NCI-H748 (cell line): ENCODE results near the gene CYFIP1.
A peak's percentile ranks its signal among the peaks of the same experiment; 100 is the strongest.

ENCODE experiments used
- DNase-seq: peaks from one replicate; lab custom pipeline; 2025; ENCODE audit not compliant: unreplicated experiment; lab: John Stamatoyannopoulos, UW

Gene CYFIP1

GRCh38 chr15:22871481-22872086 is 108.6 kb downstream of the CYFIP1 start:
- DNase-seq: no peak

DNA sequence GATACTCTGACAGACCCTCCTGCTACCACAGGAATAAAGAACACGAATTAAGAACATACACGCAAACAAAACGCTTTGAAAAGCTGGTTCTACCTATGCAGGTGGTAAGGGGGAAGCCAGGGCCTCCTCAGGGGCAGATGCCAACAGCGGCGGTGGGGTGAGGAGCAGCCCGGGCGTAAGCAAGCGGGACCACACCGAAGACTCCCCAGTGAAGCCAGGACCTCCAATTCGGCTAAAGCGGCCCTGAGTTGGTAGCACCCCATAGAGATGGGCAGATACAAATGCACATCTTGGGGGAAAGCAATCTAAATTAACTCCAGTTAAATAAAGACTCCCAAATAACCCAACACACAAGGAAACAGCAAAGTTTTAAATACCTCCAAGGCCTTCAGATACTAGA is 109.3 kb downstream of the CYFIP1 start:
- DNase-seq: no peak

DNA sequence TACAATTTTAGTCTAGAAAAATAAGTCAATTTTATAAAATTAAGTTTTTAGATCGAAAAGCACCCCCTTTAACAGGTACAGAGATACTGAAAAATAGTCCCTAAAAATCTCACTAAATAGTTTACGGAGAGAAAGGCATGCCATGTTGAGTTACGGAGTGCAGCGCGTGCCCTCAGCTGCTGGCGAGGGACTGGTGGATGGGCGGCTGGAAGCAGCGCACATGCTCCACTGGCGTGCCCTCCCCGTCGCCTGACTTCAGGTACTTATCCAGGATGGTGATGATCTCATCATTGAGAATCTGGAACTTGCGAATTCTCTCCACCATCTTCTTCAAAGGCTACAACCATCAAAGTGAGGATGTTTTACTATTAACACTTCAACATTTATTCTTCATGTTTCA is 110.3 kb downstream of the CYFIP1 start:
- no peak for DNase-seq

GRCh38 chr15:22868928-22869327 is 111.2 kb downstream of the CYFIP1 start:
- no peak for DNase-seq

DNA sequence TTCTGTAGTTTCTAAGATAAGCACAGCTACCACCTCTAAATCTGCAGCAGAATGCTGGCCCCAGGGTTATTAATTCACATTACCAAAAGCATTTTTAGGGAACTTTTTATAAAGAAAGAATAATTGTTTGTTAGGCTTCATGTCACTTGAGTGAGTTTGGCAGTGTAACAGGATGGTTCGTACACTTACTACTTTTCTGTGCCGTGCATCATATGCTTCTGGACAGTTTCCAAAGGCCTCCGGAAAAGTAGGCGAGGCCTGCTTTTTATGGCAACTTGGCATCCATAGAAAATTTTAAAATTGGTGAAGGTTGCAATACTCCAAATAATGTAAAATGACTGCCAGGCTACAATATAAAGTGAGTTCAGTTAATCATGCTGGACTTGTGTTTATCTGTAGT is 111.7 kb downstream of the CYFIP1 start:
- DNase-seq: no peak

- DNase-seq: no peak
Measured at GRCh38 chr15:22867886-22868285, 112.3 kb downstream of the CYFIP1 start.

DNA sequence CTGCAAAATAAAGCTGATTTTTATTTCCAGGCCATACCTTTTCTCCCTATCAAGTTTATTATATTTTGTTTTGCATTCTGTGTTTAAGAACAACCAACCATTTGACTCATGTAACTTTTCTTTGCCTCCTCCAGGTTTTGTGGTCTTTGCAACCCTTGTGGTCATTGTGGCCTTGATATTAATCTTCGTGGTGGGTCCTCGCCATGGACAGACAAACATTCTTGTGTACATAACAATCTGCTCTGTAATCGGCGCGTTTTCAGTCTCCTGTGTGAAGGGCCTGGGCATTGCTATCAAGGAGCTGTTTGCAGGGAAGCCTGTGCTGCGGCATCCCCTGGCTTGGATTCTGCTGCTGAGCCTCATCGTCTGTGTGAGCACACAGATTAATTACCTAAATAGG is 114.1 kb downstream of the CYFIP1 start:
- DNase-seq: no peak

GRCh38 chr15:22863356-22863755 is 116.8 kb downstream of the CYFIP1 start:
- DNase-seq: no peak

DNA sequence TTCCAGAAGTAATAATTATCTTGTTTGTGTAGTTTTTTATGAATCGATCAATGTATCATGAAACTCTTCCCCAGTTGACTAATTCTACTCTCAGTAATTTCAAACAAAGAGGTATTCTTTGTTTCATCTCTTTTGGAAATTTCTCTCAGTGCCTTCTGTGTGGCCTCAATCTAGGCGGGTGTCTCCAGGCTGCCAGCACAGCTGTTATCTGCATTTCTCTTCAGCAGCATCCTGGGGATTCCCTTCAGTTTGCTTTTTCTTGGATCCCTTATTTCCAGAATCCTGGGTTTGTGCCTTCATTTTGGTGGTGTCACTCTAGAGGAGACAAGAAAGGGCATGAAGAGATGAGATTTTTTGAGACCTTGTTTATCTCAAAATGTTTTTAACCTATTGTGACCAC is 119.0 kb downstream of the CYFIP1 start:
- DNase-seq: no peak

DNA sequence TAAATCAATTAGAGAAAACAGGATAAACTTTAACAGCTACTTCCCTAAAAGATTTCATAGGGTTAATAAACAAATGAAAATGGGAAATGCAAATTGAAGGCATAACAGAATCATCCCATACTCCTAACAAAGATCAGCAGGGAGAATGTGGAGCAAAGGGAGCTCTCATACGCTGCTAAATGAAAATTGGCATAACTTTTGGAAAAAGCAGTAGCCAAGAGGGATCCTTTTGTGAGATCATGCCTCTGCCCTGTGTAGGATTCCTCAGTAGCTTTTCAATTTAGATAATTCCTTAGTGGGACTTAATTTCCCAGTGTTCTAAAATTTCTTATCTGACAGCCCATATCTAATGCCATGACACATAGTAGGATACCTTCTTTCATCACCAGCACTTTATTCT is 123.5 kb downstream of the CYFIP1 start:
- DNase-seq: no peak

DNA sequence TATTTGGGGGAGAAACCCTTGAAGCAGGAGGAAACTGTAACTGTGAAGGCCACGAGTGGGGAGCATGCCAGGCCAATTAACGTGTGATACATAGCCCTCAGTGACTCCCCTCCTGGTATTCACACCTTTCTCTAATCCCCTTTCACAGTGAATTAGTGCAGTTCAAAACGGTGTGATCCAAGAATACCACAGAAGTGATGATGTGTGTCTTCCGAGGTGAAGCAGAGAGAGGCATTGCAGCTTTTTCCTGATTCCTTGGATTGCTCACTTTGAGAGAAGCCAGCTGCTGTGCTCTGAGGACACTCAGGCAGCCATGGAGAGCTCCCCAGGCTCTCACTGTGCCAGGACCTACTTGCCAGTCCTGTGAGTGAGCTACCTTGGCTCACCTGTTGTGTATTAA is 124.4 kb downstream of the CYFIP1 start:
- DNase-seq: no peak

GRCh38 chr15:22851513-22851912 is 128.7 kb downstream of the CYFIP1 start:
- no peak for DNase-seq

DNA sequence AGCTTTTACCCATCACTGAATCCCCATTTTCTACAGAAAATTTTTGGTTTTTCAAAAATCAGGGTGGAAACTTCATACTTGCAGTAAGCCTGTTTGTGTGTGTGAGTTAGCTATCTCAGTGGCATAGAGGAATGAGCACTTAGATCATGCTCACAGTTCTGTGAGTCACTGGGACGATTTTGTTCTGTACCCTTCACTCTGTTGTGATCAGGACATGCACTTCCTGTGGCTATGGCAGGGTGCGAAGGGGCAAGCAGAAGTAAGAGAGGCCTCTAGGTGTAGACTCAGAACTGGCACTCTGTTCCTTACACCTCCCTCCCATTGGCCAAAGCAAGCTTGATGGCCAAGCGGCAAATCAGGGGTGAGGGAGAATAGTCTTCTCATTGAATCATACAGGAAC is 130.1 kb downstream of the CYFIP1 start:
- DNase-seq: no peak

- no peak for DNase-seq
Measured at GRCh38 chr15:22846073-22846472, 134.1 kb downstream of the CYFIP1 start.

- DNase-seq: no peak
Measured at GRCh38 chr15:22845289-22845900, 134.8 kb downstream of the CYFIP1 start.

DNA sequence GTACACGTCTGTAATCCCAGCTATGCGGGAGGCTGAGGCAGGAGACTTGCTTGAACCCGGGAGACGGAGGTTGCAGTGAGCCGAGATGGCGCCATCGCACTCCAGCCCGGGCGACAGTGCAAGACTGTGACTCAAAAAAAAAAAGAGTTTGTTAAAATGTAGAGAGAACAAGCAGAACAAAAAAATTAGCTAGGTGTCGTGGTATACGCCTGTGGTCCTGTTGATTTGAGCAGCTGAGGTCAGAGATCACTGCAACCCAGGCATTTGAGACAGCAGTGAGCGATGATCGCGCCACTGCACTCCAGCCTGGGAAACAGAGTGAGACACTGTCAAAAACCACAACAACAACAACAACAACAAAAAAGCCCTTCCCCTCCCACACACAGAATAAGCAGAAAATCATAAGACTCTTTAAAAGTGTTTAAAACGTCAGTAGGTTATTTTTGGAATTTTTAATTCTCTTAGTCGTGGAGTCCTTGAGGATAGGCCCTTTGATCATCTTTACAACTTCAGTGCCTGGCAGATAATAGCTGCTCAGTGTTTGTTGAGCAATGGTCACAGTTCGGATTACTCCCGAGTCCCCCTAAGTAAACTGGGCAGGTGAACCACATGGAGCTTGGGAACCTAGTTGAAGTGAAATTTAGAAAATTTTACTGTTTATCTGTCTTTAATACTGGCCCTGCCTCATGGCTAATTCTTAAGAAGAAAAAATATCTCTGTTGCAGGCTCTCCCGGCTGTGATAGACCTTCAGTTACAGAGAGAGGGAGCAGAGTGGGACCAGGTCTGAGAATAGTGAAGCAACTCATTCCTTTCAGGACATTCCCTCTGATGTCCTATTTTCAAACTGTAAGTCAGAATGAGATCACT is 135.5 kb downstream of the CYFIP1 start:
- DNase-seq: no peak

- no peak for DNase-seq
Measured at GRCh38 chr15:22839046-22839695, 141.0 kb downstream of the CYFIP1 start.

DNA sequence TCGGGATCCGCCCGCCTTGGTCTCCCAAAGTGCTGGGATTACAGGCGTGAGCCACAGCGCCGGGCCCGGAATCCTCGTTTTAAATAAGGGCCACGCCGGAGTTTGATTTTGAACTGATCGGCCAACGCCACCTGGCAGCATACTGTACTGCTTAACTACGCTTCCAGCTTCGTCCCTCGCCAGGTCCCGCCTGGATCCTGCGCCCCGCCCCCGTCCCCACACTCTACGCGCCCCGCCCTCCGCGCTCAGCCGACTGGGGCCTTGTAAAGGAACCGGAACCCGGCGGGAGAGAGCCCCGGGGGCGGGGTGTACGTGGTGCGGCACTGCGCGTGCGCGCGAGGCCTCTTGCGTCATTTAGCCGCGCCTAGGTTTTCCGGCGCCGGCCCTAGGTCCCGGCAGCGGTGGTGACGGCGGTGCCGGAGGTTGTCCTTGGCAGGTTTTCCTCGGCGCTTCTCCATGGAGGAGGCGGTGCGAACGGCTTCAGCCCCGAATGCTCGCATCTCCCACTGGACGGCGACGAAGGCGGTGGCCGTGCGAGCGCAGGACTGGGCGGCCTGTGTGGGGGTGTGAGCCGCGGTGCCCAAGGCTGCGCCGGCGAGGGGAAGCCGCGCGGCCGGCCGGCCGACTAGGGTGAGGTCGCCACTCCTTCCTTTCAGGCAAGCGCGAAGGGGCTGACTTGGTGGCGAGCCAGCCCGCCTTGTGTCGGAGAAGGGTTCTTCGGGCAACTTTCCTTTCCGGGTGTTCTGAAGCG is 141.7 kb downstream of the CYFIP1 start, which contains the start of gene NIPA2:
Gene NIPA2 (plus strand): TSS at position 375 of the 751 bp plus-strand sequence. CDS start 13,066 bp downstream, outside the sequence.
- peak; percentile 95 for DNase-seq

GRCh38 chr15:22831473-22831872 is 148.7 kb downstream of the CYFIP1 start:
- DNase-seq: peak; percentile 3

DNA sequence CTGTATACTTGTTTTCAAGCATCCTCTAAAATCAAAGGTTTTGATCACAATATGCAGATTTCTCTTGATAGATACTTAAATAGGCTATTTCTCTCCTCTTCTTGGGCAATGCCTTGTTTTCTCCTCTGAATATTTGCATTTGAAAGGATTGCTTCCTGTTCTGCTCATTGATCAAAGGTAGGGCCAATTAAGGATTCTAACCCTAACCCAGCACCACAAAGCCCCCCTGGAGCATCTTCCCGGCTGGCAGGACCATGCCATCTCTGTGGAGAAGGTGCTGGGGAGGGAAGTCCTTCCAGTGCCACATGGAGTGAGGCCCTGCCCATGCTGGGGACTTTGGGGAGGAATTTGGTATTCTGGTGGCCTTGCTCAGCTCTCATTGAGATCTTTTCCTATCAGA is 153.0 kb downstream of the CYFIP1 start:
- no peak for DNase-seq
